ENCODE measurements around the gene PRICKLE2. TPM values are rescaled to one million over a fixed set of nuclear protein-coding genes. Genes with fewer than 3 reads are reported as not detected.

PRICKLE2 gene
- total and polyA plus RNA-seq, 10 of the 15 experiments (the other 5 are each of a cell fraction or from before 2014, with no cell fraction given): 0.11 to 2.6 (median 0.69) TPM

DNA sequence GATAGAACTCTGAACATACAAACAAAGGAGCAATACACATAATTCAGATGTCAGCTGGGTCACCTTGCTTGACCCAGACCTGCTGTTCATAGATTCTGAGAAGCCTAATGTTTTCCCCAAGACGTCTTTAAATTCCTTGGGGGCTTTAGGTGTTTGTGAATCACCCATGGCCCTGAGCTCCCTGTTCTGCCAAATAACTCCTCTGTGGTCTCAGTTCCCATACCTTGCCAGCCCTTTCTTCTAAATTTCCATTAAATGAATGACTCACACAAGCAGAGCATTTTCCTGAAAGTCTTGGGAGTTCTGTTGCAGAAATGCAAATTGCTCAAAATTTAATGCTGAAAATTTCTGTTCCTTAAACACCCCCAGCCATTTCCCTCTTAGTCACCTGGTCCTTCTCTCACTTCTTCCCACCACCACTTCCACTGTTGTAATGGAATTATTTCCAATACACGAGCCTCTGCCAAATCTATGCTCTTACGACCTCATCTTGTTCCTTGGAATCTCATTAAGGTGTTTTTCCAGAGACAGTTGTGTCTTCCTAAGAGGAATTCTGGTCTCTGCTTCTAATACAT, 168.6 kb downstream of the PRICKLE2 start (continued):
- TF ChIP-seq, protein P1, sequence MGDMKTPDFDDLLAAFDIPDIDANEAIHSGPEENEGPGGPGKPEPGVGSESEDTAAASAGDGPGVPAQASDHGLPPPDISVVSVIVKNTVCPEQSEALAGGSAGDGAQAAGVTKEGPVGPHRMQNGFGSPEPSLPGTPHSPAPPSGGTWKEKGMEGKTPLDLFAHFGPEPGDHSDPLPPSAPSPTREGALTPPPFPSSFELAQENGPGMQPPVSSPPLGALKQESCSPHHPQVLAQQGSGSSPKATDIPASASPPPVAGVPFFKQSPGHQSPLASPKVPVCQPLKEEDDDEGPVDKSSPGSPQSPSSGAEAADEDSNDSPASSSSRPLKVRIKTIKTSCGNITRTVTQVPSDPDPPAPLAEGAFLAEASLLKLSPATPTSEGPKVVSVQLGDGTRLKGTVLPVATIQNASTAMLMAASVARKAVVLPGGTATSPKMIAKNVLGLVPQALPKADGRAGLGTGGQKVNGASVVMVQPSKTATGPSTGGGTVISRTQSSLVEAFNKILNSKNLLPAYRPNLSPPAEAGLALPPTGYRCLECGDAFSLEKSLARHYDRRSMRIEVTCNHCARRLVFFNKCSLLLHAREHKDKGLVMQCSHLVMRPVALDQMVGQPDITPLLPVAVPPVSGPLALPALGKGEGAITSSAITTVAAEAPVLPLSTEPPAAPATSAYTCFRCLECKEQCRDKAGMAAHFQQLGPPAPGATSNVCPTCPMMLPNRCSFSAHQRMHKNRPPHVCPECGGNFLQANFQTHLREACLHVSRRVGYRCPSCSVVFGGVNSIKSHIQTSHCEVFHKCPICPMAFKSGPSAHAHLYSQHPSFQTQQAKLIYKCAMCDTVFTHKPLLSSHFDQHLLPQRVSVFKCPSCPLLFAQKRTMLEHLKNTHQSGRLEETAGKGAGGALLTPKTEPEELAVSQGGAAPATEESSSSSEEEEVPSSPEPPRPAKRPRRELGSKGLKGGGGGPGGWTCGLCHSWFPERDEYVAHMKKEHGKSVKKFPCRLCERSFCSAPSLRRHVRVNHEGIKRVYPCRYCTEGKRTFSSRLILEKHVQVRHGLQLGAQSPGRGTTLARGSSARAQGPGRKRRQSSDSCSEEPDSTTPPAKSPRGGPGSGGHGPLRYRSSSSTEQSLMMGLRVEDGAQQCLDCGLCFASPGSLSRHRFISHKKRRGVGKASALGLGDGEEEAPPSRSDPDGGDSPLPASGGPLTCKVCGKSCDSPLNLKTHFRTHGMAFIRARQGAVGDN (IDR thresholded peaks at IDR 0.05): no peak
- TF ChIP-seq NR2C1 (IDR thresholded peaks at IDR 0.05) (no peak), SIN3A (IDR thresholded peaks at IDR 0.05; ENCODE audit: low read depth, low read length) (no peak), MXI1 (IDR thresholded peaks at IDR 0.05; ENCODE audit: low read depth, low read length) (no peak), MTA3 (IDR thresholded peaks at IDR 0.05; ENCODE audit: borderline replicate concordance, low read length) (no peak), SMAD1 (IDR thresholded peaks at IDR 0.05; ENCODE audit: low read depth, partially characterized antibody) (no peak), CHD1 (IDR thresholded peaks at IDR 0.05; ENCODE audit: low read depth, low read length) (no peak)

DNA sequence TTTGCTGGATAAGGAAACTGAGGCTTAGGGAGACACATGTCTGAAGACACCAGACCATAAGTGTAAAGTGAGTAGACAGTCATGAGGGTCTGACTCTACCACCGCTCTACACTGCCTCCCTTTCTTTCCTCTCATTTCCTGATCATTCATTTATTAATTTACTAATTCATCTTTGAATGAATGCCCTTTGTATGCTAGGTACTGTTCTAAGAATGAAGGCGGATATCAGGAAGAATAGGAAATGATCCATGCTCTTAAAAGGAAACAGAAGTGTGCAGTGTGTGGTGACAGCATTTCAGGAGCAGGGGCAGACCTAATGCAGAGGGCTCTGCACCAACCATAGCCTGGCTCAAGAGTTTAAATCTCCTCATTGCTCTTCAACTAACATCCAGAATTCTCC, 170.2 kb downstream of the PRICKLE2 start:
- Histone ChIP-seq H3K79me2 (ENCODE audit: control insufficient read depth, insufficient read depth, low read length) (no peaks in the 10 kb centered on the region), H3K4me2 (ENCODE audit: control insufficient read depth, insufficient read depth) (no peak overlapping the region), H3K36me3 (ENCODE audit: control insufficient read depth in 2 of 2, insufficient read depth in 2 of 2, low read length in 1 of 2) (no peaks in the 10 kb centered on the region), H3K4me3 (no peak overlapping the region), H3K4me1 (ENCODE audit: control insufficient read depth, insufficient read depth, low read length) (no peaks in the 10 kb centered on the region), H3K27ac (ENCODE audit: control insufficient read depth, insufficient read depth) (no peak overlapping the region), H3K27me3 (replicated peaks in 1 of 2; ENCODE audit: control insufficient read depth in 2 of 2, insufficient read depth in 2 of 2, low read length in 1 of 2) (no peaks in the 10 kb centered on the region; a peak in 1 of 4 replicates), H4K20me1 (ENCODE audit: control insufficient read depth, insufficient read depth) (no peaks in the 10 kb centered on the region), H3K9ac (ENCODE audit: control insufficient read depth, insufficient read depth, low read length) (no peak overlapping the region), H2AFZ (ENCODE audit: control insufficient read depth, low read depth, low read length) (no peak overlapping the region), H3K9me3 (replicated peaks; ENCODE audit: control insufficient read depth, insufficient read depth, low read length) (no peaks in the 10 kb centered on the region)
- ChIA-PET SMC1A (ENCODE audit: uncharacterized antibody, unreplicated experiment) (no interaction called here), RAD21 (ENCODE audit: unreplicated experiment) (no interaction called here), CTCF (no interaction called here), POLR2A (no interaction called here)
- in situ Hi-C loops (cut with MboI) (no loop called here), intact Hi-C loops (cut with micrococcal nuclease; ENCODE audit: unreplicated experiment) (no loop called here)
- TF ChIP-seq MEF2B (IDR thresholded peaks at IDR 0.05; ENCODE audit: partially characterized antibody, poor library complexity, severe bottlenecking) (no peak), DPF2 (IDR thresholded peaks at IDR 0.05) (no peak), SIN3A (IDR thresholded peaks at IDR 0.05; ENCODE audit: low read depth, low read length) (no peak)
- TF ChIP-seq, protein P2, sequence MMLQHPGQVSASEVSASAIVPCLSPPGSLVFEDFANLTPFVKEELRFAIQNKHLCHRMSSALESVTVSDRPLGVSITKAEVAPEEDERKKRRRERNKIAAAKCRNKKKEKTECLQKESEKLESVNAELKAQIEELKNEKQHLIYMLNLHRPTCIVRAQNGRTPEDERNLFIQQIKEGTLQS (IDR thresholded peaks at IDR 0.05; ENCODE audit: borderline replicate concordance, extremely low read depth, low read depth, low read length): no peak
- no peak for FAIRE-seq
- no peak for DNase-seq (ENCODE audit: low read depth, low spot score)
- BruUV-seq (replicated peaks): no TSS peak
- no peak for ATAC-seq
- WGBS (ENCODE audit: insufficient coverage, insufficient replicate concordance, low lambda C conversion rate, missing lambda C conversion rate): 41% methylated on average over 2 of the region's 2 CpGs

All from GM12878 (cell line).